DOHH2 (cell line): Measurements from ENCODE around the gene RIT2.

Source experiments
- CTCF ChIP-seq: fragments of 200-600 bp; sonication (generic); IDR thresholded peaks from one replicate; pipeline ENCODE4 v1.5.1; 2014; ENCODE audit warnings: antibody characterized with exemption, mild to moderate bottlenecking, low read depth, low read length; ENCODE audit not compliant: poor library complexity, severe bottlenecking
- EZH2phosphoT487 ChIP-seq: fragments of 200-600 bp; sonication (generic); IDR thresholded peaks from 2 replicates; pipeline ENCODE4 v1.6.1; 2017; ENCODE audit warnings: borderline replicate concordance, mild to moderate bottlenecking, antibody characterized with exemption, low read length, moderate library complexity, mixed read lengths

GRCh38 chr18:43159926-43160325, 44.4 kb upstream of the RIT2 start:
- TF ChIP-seq CTCF, result no peak
- no peak for TF ChIP-seq EZH2phosphoT487
